Stimulated activated CD4-positive, alpha-beta T cell treated with anti-CD3 and anti-CD28 coated beads, Interleukin-1b, Interleukin-23, amount 100 ng/mL, for 48 hours (primary cell): Measurements from ENCODE around the gene ENPP6.

Experiments
- DNase-seq: peaks from one replicate; pipeline ENCODE4 v3.0.0-alpha.2; 2020

ENPP6 gene

DNA sequence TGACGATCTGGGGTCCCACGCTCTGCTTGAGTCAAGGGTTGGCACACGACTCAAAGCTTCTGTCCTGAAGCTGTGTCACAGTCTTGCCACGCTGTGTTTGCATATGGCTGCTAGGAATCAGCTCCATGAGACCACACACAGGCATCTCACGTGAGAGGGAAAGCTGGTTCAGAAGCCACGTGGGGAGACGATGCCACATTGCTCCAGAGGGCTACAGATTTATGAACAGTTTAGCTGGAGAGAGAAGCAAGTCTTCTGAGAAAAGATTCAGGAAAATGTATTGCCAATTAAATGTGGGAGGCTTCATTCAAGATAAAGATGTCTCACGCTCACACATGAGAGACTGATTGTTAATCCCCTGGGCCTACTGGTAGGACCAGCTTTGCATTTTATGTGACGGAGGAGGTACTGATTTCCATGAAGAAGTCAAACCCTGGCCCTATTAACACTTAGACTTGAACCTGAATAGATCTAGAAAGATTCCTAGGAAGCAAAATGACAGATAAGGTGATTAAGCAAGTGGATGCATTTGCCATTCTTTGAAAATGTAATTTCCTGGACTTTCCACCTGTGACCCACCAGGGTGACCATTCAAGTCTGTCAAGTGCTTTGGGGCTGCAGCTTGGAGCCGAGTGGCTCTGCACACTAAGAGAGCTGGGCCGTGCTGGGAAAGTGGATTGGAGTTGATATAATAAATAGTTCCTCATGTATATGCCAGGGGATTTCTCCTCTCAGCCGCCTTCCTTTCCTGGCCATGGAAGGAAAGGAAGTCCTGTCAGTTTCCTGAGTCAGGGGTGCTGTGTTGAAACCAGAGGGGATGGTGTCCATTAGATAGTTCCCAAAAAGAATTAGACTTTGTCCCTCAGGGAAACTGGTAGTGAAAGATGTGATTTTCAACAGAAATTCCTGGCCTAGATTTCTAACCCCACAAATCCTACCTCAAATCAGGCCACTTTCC is 29.0 kb downstream of the ENPP6 start:
- no peak for DNase-seq

DNA sequence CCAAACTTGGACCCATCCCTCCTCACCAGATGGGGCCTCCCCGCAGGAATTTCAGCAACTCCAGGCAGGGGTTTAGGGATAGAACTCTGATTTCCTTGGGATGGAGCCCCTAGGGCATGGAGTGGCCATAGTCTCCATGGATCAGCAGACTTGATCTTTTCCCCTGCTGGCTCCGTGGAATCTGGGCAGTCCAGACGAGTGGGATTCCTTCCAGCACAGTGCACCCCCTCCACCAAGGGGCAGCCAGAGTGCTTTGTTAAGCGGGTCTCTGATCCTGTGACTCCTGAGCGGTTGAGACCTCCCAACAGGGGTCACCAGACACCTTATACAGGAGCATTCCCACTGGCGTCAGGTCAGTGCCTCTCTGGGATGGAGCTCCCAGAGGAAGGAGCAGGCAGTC is 40.4 kb downstream of the ENPP6 start:
- no peak for DNase-seq

DNA sequence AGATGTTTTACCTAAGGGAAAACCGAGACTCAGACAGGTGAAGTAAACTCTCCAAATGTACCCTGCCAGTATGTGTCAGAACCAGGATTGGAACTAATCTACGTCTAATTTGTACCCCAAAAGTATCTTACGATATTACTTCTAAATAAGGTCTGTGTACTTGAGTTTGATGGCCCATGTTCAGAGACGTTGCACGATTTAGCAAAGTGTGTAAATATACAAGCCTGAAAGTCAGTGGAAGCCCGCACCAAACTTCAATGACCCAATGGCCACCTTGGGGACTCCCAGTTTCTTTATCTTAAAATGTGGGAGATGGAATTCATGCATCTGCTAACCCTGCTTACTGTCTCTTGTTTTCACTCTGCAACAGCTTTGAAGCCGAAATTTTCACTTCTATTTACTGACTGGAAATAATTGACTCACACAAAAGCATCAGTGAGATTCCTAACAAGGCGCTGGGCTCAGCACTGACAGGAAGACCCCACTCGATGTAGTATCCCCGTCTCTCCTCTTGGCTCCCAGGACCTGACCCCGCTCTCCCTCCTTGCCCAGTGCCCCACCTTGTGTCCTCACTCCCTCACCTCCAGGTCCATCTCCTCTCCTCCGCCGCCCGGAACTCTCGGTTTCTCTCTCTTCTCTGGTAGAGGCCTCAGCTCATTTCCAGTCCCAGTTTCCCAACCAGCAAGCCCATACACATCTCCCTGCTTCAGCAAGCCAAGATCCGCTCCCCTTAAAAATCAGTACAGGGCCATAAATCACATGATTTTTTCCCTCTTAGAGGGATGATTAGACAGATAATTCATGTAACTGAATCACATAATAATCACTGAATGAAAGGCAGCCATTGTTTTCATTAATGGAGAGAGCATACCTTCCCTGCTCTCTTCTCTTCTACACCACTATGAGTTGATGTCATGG is 42.8 kb downstream of the ENPP6 start:
- DNase-seq: no peak

DNA sequence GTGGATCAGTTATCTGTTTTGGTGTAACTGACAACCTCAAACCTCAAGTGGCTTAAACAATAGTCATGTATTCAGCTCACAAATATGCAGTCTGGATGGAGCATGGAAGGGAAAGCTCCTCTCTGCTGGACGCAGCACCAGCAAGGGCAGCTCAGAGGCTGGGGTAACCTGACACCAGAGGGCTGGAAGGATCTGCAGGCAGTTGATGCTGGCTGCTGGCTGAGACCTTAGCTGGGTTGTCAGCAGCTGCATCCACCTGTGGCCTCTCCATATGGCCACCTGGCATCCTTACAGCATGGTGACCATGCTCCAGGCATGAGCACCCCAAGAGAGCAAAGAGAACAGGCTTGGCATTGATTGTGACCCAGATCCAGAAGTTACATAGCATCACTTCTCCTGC is 46.7 kb downstream of the ENPP6 start:
- DNase-seq: no peak

DNA sequence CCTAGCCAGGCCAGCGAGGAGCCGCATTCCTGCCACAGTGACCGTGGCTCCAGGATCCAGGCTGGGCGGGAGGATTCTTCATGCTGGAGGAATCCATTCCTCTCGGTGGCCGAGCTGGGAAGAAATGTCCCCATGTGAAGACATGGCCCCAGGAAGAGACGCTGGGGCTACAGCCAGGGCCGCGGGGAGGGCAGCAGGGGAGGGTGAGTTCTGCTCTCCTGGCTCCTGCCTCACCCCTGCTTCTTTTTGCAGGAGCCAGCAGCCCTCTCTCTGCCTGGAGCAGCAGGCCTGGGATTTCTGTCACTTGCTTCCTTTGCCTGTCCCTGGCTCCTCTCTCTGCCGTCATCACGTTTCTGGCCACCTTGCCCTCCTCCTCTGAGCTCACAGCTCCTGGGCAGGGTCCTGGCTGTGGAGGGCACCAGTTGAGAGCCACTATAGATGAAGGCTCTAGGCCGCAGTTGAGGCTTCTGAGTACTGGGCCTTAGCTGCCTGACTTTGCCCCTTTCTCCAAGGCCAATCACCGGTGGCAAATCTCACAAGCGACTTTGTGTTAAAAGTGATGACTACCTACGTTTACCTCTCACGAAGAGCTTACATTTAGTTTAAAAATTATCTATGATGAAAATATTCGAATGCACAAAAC is 48.3 kb downstream of the ENPP6 start:
- DNase-seq: no peak

DNA sequence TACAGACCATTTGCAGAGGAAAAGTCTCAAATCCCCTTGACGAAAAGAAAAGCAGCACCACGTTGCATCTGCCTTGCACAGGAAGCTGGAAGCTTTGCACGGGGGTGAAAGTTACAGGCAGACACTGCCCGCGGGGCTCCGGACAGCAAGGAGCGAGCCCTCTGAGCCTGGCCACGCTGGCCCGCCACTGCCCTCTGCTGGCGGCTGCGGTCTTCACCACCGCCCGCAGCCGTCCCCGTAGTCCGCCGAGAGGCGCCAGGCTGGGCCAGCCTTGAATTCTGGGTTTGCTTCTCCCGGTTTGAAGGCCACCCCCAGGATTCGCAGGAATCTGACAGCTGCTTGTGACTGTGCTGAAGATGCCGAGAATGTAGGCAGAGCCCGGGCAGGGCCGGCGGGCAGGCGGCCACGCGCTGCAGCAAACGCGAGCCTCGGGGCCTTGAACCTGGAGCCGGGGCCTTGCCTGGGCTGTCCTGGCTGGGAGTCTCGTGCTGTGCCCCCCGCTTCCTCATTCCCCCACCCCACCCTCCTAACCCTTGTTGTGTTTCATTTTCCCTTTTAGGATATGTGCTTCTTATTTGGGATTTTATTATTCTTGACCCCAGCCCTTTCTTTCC is 49.2 kb downstream of the ENPP6 start:
- DNase-seq: peak; percentile 53

DNA sequence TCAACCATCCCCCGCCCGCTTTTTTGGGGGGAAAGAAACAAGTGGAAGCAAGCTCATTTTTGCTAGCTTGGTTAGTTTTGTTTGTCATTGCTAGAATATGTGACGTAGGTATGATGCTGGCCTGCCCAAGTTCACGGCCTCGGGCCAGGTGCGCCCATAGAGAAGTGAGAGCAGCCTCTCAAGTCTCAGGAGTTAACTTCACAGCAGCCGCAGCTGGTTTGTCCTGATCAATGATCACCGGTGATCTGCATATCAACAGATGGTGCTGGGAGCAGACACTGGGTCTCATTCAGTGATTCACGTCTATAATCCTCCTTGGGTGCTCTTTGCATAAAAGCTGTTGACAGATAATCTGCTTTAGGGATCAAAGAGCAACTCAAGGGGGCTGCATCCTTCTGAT is 50.1 kb downstream of the ENPP6 start:
- no peak for DNase-seq

DNA sequence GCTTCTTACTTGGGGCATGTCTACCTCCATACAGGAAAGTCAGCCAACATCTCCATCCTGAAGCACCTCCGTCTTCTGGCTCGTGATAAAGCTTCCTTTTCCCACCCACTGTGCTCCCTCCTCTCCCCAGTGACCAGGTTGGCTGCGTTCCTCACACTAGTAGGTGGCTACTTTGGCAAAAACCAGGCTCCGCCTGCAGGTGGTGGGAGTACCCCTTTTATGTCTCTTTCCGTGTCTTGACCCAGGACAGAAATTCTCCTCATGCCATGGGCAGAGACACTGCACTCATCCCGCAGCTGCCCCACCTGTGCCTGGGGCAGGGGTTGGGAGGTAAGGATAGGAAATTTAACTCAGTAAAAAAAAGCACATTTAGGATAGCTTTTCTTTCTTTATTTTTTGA is 50.9 kb downstream of the ENPP6 start:
- no peak for DNase-seq

DNA sequence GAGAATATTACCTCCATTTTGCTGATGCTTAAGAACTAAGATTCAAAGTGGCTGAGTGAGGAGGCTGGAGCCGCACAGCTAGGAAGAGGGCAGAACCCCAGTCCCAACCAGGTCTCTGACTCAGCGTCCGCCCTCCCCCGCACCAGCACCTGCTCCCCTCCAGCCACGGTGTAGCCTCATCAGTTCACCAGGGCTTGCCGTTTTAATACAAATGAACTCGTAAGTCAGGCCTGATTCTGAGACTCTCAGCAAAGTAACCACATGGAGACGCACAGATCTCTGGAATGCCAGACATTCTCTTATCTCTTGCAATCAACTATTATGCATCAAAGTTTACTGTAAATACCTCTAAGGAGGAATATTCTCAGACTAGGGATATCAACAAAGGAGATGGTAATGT is 52.4 kb downstream of the ENPP6 start:
- DNase-seq: no peak

DNA sequence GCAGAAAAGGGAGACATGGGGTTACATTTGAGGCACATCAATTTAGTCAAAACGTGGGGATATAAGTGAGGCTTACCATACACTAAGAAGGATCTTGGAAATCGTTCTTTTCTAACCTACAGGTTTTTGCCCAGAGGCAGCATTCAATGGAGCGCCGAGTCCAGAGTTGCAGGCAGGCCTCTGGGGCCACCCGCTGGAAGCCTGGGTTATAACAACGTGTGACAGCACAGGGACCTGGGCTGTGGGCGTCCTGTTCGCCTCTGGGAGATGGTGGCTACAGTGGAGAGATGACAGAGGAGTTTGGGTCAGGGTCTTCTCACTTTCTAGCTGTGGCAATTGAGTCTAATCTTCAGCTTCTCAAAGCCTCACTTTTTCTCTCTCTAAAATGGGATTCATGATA is 53.9 kb downstream of the ENPP6 start:
- peak; percentile 16 for DNase-seq

DNA sequence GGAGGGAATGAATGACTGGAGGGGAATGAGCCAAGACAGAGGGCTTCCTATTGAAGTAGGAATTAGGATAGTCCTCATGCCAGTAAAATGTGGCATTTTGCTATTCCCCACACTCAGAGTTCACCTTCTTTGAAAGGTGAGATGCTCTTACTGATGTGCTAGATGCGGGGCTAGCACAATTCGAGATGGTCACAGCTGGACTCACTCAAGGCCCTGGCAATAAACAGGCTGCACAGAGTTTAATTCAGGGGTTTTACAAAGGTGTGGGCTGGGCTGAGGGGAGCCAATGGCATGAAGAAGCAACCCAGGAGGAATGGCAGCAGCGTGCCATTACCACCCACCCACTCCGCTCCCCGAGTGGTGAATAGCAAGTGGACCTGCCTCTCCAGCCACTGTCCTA is 55.1 kb downstream of the ENPP6 start:
- DNase-seq: no peak

DNA sequence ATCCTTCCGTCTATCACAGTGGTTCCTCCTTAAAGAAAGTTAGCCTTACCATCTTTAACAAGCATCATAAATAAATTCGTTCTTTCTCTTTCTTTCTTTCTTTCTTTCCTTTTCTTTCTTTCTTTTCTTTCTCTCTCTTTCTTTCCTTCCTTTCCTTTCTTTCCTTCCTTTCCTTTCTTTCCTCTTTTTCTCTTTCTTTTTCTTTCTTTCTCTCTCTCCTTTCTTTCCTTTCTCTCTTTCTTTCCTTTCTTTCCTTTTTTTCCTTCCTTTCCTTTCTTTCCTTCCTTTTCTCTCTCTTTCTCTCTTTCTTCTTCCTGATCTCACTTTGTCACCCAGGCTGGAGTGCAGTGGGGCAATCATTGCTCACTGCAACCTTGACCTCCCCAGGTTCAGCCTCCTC is 60.4 kb downstream of the ENPP6 start:
- no peak for DNase-seq

DNA sequence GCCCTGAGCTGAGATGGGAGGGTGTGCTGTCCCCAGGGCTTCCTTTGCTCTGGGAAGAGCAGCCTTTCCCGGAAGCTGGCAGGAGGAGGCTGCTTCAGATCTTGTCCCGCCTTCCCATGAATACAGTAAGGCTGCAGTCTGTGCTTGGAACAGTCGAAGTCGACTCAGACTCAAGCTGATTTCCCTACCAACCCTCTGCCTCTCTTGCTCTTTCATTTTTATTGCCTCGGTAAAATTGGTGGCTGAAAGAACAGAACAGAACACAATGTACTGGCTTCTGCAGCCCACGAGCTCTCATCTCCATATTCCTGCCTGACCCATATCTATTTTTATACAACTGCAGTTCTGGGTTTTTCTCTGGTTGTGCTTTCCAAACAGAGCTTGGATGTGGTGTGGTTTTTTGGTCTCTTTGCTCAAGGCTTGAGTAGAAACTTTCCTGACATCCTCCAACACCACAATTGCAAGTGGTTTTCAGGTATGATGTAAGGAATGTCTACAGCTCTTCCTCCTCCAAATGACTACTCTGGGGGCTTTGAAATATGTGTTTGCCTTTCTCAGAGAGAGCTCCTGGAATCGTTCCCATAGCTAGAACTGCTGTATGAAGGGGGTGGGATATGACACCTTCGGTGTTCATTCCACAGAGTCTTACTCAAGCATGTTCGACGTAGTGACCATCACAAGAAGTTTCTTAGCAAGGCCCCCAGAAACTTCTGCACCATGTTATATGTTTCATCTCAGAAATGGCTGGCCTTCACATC is 61.3 kb downstream of the ENPP6 start:
- no peak for DNase-seq

DNA sequence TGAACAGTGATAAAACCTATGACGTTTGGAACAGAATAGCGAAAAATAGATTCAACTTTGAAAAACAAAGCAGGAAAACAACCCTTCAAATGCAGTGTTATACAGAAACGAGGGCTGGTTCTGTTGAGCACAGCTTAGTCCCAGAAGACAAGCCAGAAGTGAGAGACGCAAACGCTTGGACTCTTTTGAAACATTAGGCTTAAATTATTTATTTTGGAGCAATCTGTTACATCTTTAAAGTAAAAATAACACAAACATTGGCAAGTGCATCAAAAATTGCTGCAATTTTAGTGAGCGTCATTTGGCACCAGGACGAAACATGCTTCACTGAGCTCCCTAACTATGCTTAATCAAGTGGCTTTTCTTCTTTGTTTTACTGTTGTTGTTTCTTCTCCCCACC is 63.5 kb downstream of the ENPP6 start:
- no peak for DNase-seq

DNA sequence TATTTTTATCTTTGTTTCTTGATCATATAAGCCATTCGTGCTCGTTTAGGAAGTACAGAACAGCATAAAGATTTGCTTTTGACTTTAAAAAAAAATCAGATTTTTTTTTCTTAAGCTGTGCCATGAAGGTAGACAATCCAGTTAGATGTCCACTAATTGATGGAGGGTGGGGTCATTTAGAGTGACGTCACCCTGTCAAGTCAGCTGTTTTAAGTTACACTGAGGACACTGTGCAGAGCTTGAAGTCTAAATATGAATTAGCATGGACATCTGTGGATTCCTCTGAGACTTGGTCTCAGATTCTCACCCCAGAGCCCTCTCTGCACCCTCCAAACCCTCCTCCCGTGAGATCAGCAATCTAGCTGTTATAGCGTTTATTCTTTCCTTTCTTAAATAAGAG is 63.9 kb downstream of the ENPP6 start:
- no peak for DNase-seq

DNA sequence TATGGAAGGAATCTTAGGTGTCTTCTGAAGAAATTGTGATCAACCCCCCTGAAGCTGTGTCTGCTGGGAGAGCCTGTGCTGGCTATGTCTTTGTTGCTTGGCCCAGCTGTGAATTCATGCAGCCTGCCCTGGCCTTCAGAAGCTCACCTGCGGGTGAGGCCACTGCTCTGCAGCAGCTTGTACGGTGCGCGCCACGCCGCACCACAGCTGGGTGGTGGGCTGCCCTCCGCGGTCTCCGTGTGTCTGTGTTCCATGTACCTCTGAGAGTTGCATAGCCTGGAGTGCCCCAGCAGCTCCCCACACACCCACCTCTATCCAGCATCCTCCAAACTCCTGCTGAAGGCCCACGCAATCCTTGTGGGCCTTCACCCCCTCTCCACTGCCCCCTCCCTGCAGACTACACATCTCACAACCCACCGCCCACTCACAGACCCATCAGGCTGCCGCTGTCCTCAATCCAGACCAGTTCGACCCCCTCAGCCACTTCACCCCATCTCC is 65.6 kb downstream of the ENPP6 start:
- DNase-seq: no peak

DNA sequence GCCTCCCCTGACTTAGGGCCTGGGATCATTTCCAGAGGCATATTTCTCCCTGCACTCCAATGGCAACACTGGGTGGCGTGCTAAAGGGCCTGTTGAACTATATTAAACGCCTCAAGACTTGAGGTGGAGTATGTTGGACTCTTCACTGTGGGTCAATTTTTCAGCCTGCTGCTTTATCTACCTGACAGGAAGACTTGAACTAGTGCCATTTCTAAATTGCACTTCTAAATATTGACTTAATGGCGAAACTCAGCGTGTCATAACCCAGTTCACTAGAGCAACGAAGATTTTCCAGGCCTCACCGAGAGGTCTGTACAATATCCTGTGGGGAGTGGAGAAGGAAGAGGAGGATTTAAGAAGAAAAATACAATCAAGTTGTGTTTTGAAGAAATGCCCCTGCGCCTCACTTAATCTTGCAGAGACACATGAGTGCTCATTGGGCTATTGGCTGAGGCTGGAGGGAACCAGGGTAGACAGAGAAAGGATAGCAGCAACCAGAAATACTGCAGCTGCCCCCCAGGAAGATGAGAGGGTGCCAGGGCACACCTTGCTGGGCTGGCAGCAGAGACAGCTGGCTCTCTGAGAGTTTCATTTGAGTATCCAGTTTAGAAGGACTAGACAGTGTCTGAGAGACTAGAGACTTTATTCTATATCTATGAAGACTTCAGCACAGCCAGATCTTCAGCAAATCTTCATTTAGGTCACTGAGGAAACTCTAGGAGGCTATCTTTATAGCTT is 67.4 kb downstream of the ENPP6 start:
- DNase-seq: no peak

DNA sequence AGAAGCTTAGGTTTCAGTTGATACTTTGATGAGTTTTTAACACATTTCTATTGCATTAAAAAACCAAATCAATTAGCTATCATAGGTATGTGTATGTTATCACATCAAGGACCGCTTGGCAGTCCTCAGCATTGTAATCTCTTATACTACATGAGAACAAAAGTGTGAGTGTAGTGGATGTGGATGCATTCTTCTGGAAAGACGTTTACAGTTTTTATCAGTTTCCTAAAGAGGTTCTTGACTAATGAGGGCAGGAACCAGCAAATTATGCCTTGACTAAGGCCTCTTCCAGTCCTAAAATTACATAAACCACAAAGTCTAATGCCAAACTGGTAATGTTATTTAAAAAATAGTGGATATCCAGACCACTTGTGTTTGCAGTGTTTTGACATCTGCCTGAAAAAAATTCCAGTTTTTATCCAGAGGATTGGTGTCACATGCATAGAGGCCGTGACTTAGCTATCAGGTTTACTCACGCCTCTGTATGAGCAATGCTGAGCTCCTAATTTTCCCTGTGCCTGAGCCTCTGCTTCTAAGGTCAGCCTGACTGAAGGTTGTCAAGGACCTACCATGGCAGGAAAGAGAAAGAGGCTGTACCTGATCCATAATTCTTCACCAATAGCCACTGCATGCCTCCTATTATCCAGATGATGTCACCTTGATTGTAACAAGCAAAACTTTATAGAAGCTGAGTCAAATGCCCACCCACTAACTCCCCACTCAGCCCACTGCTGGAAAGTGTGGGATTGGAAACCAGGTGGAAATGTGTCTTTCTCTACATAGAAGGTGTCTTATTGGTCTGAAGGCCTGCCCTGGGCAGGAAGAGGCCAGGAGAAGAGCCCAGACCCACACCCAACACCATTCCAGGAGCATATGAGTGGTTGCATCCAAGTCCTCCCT is 68.7 kb downstream of the ENPP6 start:
- no peak for DNase-seq

DNA sequence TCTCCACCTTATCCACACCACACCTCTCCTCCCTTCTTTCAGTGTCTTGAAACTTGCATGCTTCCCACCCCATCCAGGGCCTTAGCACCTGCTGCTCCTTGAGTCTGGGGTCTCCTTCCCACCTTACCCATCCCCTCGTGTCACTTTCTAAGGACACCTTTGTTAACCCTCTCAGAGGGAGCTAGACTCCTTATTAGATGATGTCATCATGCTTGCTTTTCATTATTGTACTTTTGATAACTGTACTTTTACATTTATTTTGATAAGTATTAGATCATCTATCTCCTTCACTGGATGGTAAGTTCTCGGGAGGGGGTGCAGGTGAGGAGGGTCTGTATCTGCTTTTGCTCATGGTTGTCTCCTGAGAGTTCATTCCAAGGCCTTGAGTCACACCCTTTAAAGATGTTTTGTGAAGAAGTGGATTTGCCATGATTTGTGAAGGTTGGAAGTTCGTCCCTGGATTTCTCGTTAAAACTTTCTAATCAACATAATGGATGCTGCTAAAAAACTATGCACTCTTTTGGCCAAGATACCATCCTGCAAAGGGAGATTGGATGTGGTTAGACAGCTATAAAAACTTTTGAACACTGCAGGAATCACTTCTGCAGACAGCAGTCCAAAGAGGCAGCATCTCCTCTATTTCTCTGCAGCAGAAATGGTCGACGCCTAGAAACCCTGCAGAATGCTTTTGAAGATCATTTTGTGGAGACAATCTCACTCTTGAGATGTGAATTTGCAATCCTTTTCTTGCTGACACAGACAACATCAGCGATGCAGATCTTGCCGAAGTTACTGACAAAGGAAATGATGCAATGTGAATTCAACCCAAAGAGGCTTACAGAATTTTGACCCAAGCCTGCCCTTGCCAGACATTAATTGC is 69.6 kb downstream of the ENPP6 start:
- no peak for DNase-seq
